Effector memory CD4-positive, alpha-beta T cell (primary cell): ENCODE results near the gene PLCXD1.
"Not testable (repeated sequence)": the region's sequence is repeated elsewhere in the genome, so short reads cannot be mapped to it uniquely, and the experiment has no call there.

Experiments used
- DNase-seq, 3 donors: peaks; one replicate each; pipeline ENCODE4 v3.0.0-alpha.2; 2020
- H3K27ac ChIP-seq: 2 replicates; pipeline ENCODE4 v1.7.0; 2013; ENCODE audit warnings: mild to moderate bottlenecking, low read length, moderate library complexity; ENCODE audit not compliant: insufficient read depth, poor library complexity, severe bottlenecking
- H3K27me3 ChIP-seq: replicated peaks from 2 replicates; pipeline ENCODE4 v1.7.0; 2013; ENCODE audit warnings: mild to moderate bottlenecking, low read length; ENCODE audit not compliant: insufficient read depth, control insufficient read depth, poor library complexity, severe bottlenecking
- H3K36me3 ChIP-seq: 2 replicates; pipeline ENCODE4 v1.7.0; 2013; ENCODE audit warnings: mild to moderate bottlenecking, low read length, moderate library complexity; ENCODE audit not compliant: control insufficient read depth, insufficient read depth
- H3K4me1 ChIP-seq: 2 replicates; pipeline ENCODE4 v1.7.0; 2013; ENCODE audit warnings: low read length, mild to moderate bottlenecking; ENCODE audit not compliant: control insufficient read depth, insufficient read depth, poor library complexity, severe bottlenecking
- H3K4me3 ChIP-seq: 2 replicates; pipeline ENCODE4 v1.7.0; 2013; ENCODE audit warnings: low read length, low read depth, mild to moderate bottlenecking; ENCODE audit not compliant: insufficient read depth, poor library complexity, severe bottlenecking
- H3K9me3 ChIP-seq: 2 replicates; pipeline ENCODE4 v1.7.0; 2013; ENCODE audit warnings: mild to moderate bottlenecking, low read length, moderate library complexity; ENCODE audit not compliant: control insufficient read depth

PLCXD1 gene

DNA sequence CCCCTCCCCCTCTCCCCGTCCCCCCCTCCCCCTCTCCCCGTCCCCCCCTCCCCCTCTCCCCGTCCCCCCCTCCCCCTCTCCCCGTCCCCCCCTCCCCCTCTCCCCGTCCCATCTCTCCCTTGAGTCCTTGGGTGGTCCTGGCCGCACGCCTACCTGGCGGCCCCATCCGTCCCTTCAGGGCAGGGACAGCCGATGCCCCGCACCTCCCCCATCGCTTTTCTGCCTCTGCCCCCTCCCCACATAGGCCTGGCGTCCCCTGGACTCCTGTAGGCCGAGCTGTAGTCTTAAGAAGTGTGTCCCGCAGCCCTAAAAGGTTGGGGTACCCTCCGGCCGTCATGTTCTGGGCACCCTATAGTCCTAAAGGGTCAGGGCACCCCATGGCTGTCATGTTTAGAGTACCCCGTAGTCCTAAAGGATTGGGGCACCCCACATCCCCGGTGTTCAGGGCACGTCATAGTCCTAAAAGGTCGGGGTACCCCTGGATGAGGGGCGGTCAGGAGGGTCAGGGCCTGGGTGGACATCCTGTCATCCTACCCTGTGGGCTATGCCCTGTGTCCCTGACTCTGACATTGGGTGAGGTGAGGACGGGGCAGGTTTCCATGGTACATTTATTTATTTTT, 48.2 kb downstream of the PLCXD1 start:
- Histone ChIP-seq H3K4me1 (peaks cover 8% of the 10 kb centered on the region), H3K4me3 (no peak overlapping the region), H3K27ac (no peak overlapping the region), H3K27me3 (peaks cover 3% of the 10 kb centered on the region), H3K9me3 (no peaks in the 10 kb centered on the region), H3K36me3 (no peaks in the 10 kb centered on the region)
- DNase-seq = no peak

DNA sequence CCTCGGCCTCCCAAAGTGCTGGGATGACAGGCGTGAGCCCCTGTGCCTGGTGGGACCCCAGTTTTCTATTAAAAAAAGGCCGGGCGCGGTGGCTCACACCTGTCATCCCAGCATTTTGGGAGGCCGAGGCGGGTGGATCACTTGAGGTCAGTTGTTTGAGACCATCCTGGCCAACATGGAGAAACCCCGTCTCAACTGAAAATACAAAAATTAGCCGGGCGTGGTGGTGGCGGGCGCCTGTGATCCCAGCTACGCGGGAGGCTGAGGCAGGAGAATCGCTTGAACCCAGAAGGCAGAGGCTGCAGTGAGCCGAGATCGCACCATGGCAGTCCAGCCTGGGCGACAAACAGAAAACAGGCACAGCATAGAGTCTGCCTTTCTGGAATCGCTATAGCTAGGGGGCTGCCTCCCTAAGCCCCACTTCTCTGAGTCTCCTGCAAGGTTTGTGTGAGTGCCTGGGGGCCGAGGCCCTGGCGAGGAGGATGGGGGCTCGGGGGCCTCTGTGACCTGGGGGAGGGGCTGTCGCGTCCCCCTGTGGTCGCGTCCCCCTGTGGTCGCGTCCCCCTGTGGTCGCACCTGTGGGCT, 49.1 kb downstream of the PLCXD1 start:
- H3K27me3 ChIP-seq, H3K9me3 ChIP-seq, H3K4me1 ChIP-seq, H3K27ac ChIP-seq, H3K4me3 ChIP-seq, DNase-seq, H3K36me3 ChIP-seq: not testable (repeated sequence)

DNA sequence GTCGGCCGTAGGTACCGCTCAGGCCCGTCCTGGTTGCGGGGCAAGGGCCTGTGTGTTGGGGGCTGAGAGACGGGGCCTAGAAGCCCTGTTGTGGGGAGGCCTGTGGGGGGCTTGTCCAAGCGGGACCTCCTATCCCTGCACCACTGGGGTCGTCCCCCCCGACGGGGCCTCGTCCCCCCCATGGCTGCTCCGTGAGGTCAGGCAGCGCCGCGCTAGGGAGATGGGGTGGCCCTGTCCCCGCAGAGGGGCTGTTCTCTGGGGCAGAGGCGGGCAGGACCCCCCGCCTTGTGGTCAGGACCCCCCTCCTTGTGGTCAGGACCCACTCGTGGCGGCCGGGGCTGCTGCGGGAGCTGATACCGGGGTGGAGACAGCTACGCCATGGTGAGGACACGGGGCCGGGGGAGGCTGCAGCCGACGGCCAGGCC, 49.6 kb downstream of the PLCXD1 start:
- Histone ChIP-seq H3K27ac (no peak overlapping the region), H3K4me3 (no peak overlapping the region), H3K4me1 (peaks cover 8% of the 10 kb centered on the region), H3K27me3 (peaks cover 3% of the 10 kb centered on the region), H3K9me3 (no peaks in the 10 kb centered on the region), H3K36me3 (no peaks in the 10 kb centered on the region)
- DNase-seq = no peak

DNA sequence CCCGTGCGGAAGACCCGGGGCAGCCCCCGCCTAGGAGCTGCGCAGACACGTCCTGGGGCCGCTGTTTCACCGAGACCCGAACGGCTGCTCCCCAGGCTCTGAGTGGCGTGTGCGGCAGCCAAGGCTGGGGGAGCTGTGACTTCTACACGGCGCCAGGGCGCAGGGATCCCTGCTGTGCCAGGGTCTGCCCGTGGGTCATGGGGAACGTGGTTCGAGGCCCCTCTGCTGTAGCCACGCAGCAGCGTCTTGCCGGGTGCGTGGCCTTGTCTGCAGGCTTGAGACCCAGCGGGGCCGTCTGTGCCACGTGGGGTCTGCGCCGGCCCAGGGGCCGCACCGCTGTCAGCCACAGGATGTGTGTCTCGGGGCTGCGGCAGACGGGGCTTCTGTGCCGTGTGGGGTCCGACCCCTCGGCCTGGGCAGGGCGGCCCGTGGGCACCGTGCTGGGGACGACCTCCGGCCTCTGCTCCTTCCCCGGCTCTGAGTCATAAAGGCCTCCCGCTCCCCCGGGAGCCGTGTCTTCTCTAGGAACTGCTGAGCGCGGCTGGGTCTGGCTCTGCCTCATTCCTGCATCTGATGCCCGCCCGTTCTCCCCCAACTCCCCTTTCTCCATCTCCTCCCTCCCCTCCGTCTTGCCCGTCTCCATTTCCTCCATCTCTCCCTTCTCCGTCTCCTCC, 50.1 kb downstream of the PLCXD1 start:
- Histone ChIP-seq H3K4me3 (no peak overlapping the region), H3K4me1 (peaks cover 8% of the 10 kb centered on the region), H3K27me3 (peaks cover 3% of the 10 kb centered on the region), H3K27ac (no peak overlapping the region), H3K36me3 (no peaks in the 10 kb centered on the region), H3K9me3 (no peaks in the 10 kb centered on the region)
- DNase-seq = no peak

DNA sequence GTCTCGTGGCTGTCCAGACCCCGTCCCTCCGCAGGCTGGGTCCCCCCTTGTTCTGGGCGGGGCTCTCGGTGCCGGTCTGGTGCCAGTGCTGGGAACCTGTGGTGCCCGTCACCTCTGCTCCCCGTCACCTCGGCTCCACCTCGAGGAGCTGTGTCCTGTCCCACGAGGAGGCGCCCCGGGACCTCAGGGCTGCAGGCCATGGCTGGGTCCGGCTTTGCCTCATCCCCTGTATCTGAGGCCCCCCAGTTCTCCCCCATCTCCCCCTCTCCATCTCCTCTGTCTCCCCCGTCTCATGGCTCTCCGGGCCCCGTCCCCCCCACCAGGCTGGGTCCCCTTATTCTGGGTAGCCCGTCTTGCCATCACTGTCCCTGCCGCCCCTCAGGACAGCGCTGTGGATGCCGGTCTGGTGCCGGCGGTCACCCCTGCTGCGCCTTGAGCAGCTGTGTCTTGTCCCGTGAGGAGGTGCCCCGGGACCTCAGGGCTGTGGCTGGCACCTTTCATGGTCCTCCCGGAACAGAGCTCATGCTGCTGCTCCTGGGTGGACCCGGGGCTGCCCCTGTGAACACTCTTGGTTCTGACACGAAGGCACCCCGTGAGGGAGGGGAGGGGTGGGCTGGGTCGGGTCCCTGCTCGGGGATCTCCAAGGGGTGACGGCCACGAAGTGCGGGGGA, 50.8 kb downstream of the PLCXD1 start:
- Histone ChIP-seq H3K9me3 (no peaks in the 10 kb centered on the region), H3K27me3 (peaks cover 3% of the 10 kb centered on the region), H3K4me1 (peaks cover 8% of the 10 kb centered on the region), H3K36me3 (no peaks in the 10 kb centered on the region), H3K4me3 (no peak overlapping the region), H3K27ac (no peak overlapping the region)
- DNase-seq = no peak

DNA sequence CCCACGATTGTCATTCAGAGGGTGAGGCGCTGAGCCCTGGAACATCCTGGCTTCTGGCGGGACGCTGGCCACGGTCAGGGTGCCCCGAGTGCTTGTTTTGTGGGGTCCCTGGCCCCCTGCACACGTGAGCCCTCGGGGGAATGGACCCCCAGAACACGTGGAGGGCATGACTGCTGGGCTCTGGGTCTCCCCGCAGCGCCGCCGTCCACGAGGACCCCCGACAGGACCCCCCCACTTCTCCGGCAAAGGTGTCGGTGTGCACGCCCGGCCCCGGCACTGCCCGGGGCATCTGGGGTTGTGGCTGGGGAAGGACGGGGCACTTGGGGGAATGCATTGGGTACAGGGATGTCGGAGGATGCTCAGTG, 51.3 kb downstream of the PLCXD1 start:
- H3K36me3 ChIP-seq = no peaks in the 10 kb centered on the region

DNA sequence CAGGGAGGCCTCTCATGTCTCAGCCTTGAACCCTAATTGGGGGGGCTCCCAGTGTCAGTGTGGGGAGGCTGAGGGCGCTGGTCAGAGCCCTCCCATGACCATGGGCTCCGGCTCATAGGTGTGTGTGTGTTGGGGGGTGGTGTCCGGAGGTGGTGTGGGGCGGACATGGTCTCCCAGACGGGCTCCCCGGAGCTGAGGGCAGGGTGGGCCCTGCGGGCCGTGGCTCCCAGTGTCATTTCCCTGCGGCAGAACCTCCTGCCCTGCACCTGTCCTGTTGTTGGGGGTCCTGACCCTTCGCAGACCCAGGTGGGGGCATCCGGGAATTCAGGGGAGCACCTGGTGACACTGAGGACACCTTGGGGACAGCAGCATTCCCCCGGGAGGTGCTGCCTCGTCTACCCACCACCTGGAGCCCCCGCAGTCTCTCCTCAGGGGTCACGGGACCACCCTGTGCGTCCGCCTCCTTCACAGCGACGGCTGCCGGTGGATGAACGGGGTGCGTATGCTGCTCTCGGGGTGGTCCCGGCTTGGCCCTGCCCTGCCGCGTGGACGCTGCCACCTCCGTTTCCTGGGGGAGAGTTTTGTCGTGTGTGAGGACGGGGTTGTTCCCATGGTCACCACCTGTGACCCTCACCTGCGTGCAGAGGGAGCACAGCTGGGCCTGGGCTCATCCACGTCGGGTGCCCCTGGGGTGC, 51.9 kb downstream of the PLCXD1 start:
- DNase-seq = no peak
- peaks cover 3% of the 10 kb centered on the region for H3K27me3 ChIP-seq
- H3K4me3 ChIP-seq = no peak overlapping the region
- H3K4me1 ChIP-seq = peaks cover 8% of the 10 kb centered on the region
- no peak overlapping the region for H3K27ac ChIP-seq
- H3K36me3 ChIP-seq = no peaks in the 10 kb centered on the region
- no peaks in the 10 kb centered on the region for H3K9me3 ChIP-seq

More for the DNA sequence above, 51.3 kb downstream of the PLCXD1 start:
- H3K4me3 ChIP-seq = no peak overlapping the region
- H3K27ac ChIP-seq = no peak overlapping the region
- peaks cover 8% of the 10 kb centered on the region for H3K4me1 ChIP-seq
- no peak for DNase-seq
- H3K27me3 ChIP-seq = peaks cover 3% of the 10 kb centered on the region
- no peaks in the 10 kb centered on the region for H3K9me3 ChIP-seq

DNA sequence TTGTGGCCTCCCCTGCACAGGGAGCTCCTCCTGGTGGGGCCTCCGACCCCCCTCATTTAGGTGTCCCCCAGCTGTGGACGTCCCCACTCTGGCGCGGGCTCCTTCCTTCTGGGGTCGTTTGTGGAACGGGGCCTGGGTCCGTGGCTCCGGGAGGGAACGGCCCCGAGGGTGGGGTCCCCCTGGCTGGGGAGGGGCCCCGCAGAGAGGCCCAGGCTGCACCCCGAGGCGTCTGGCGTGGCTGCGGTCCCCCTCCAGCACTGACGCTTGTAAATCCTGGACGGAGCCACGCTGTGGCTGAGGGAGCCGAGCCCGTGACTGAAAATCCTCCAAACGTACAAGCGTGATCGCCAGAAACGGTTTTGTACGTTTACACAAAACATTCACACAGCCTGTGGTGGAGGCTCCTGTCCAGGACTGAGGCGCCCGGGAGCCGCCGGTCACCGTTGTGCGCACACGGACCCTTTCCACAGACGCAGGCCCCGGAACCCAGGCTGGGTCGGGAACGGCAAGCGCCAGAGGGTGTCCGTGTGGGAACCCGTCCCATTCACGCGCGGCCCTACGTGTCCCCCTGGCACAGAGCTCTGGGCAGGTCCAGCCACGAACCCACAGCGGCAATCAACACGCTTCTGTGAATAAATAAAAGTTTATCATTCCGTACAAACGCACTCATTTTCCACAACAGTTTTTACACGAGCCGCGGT, 52.6 kb downstream of the PLCXD1 start:
- Histone ChIP-seq H3K9me3 (no peaks in the 10 kb centered on the region), H3K4me3 (no peak overlapping the region), H3K27me3 (peaks cover 3% of the 10 kb centered on the region), H3K4me1 (peaks cover 8% of the 10 kb centered on the region), H3K27ac (no peak overlapping the region), H3K36me3 (no peaks in the 10 kb centered on the region)
- DNase-seq = no peak

DNA sequence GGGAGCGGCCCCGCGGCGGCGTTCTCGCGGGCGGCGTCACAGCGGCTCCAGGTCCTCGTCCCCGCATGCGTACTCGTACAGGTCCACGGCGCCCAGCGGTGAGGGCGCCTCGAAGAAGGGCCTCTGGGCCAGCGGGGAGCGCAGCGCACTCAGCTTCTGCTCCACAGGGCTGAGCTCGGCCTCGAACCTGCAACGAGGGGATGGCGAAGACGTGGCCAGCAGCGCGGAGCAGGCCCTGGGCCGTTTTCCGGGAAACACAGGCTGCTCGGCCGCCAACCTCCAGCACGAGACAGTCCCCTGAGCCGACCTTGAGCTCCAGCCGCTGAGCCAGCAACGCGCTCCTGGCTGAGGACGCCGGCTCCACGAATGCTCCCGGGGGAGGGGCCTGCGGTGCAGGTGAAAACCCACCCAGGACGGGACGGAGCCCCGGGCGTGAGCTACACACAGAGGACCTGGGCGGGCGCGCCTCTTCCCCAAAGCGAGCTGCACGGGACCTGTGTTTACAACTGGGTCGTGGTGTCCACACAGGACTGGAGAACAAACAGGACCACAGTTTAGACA, 53.2 kb downstream of the PLCXD1 start:
- H3K27me3 ChIP-seq = peaks cover 3% of the 10 kb centered on the region
- no peak for DNase-seq
- no peak overlapping the region for H3K4me3 ChIP-seq
- H3K9me3 ChIP-seq = no peaks in the 10 kb centered on the region
- no peaks in the 10 kb centered on the region for H3K36me3 ChIP-seq
- peaks cover 8% of the 10 kb centered on the region for H3K4me1 ChIP-seq
- H3K27ac ChIP-seq = no peak overlapping the region
